Body of pancreas (tissue), 4 donors: ENCODE data around the gene SLC35F2.

Source experiments
- CTCF ChIP-seq, 7 experiments: fragments of 450-650 bp in 4 of 7; fragments of 200-600 bp in 3 of 7; sonication (generic) in 3 of 7; IDR thresholded peaks; one replicate each; pipeline ENCODE4 v1.5.1; 2016 to 2019; ENCODE audit warnings: antibody characterized with exemption in 7 of 7
- POLR2A ChIP-seq, 3 donors: fragments of 450-650 bp; IDR thresholded peaks; one replicate each; pipeline ENCODE4 v1.6.1; 2016; ENCODE audit warnings: antibody characterized with exemption in 3 of 3, mild to moderate bottlenecking in 2 of 3

- no peak for TF ChIP-seq CTCF (IDR thresholded peaks at IDR 0.05)
- no peak for TF ChIP-seq POLR2A (IDR thresholded peaks at IDR 0.05)
Observed at GRCh38 chr11:107844041-107844440, 14.5 kb downstream of the SLC35F2 start.
